Activated T-cell treated with anti-CD3 and anti-CD28 coated beads, Interleukin-2, amount 50 U/mL, for 72 hours (primary cell): ENCODE results near the gene SYT17. TPM values are rescaled to one million over a fixed set of nuclear protein-coding genes. Genes with fewer than 3 reads are reported as not detected.

Source experiments
- ATAC-seq, 2 donors: fragments of 150-1000 bp; cut with Tn5 transposase; replicated peaks in 1 of 2; 2 replicates each; pipeline ENCODE4 v1.10.0; 2021; ENCODE audit warnings: moderate library complexity in 2 of 2, mild to moderate bottlenecking in 1 of 2
- DNase-seq, 2 donors: peaks; one replicate each; pipeline ENCODE4 v3.0.0; 2021 to 2022; ENCODE audit warnings: mixed read lengths in 1 of 2
- H3K27ac Mint-ChIP-seq: one replicate; pipeline ENCODE4 v1.8.0; 2022; ENCODE audit warnings: mild to moderate bottlenecking, moderate library complexity, mixed read lengths
- H3K27me3 Mint-ChIP-seq: one replicate; pipeline ENCODE4 v1.8.0; 2022; ENCODE audit warnings: low read depth, mixed read lengths
- H3K36me3 Mint-ChIP-seq, 2 donors: one replicate each; pipeline ENCODE4 v1.8.0; 2022; ENCODE audit warnings: mixed read lengths in 2 of 2, mild to moderate bottlenecking in 1 of 2; ENCODE audit not compliant: insufficient read depth in 2 of 2
- H3K4me1 Mint-ChIP-seq: one replicate; pipeline ENCODE4 v1.8.0; 2022; ENCODE audit warnings: low read depth, mixed read lengths
- H3K4me3 Mint-ChIP-seq, 2 donors: one replicate each; pipeline ENCODE4 v1.8.0; 2022; ENCODE audit warnings: mild to moderate bottlenecking in 2 of 2, mixed read lengths in 2 of 2, moderate library complexity in 2 of 2
- H3K9me3 Mint-ChIP-seq, 2 donors: one replicate each; pipeline ENCODE4 v1.8.0; 2022; ENCODE audit warnings: mixed read lengths in 2 of 2
- total RNA-seq, 2 donors: library from RNA; stranded (reverse); gene quantifications; one replicate each; pipeline ENCODE4 v1.2.3, GENCODE V29; 2022

The SYT17 gene
- total RNA-seq, 2 donors from 2014 or later = 0.36 to 0.39 TPM

DNA sequence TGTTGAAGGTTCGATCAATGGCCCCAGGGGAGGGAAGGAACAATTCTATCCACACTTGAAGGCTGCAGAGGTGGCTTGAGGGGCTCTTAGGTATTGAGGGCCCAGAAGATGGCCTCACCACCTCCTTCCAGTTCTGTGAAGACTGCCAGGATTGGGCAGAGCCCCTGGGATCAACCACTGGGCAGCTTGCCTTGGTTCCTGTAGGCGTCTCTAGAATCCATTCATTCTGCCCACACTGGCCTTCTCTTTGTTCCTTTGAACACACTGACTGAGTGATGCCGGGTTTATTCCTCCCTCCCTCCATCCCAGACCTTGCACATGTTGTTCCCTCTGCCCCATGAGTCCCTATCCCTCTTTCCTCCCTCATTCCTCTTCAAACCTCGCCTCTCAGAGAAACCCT lies 50.5 kb downstream of the SYT17 start:
- Mint-ChIP-seq H3K27me3 (no peaks in the 10 kb centered on the region), H3K4me3 (no peak overlapping the region), H3K9me3 (peaks cover 0 to 2% of the 10 kb centered on the region in 2 donors), H3K4me1 (no peaks in the 10 kb centered on the region), H3K36me3 (peaks cover 0 to 2% of the 10 kb centered on the region in 2 donors), H3K27ac (no peak overlapping the region)
- ATAC-seq = no peak
- DNase-seq = no peak

DNA sequence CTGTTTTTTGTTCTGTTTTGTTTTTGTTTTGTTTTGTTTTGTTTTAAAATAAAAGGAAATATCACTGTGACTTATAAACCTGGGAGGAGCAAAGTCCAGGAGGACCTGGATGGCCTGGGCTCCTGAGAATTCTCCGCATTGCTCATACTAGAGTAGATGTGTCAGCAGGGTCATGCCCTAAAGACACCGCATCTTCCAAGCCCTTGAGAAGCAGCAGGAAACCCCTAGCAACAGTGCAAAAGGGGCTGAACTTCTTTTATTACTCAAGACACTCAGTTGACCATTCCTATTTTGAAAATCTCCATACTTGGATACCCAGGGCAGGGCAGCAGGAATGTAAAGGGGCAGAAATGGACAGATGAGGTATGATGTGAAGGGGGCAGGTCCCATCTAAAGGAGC lies 51.8 kb downstream of the SYT17 start:
- DNase-seq = no peak
- peaks cover 2 to 6% of the 10 kb centered on the region in 2 donors for H3K36me3 Mint-ChIP-seq
- H3K9me3 Mint-ChIP-seq = peaks cover 5 to 6% of the 10 kb centered on the region in 2 donors
- H3K27me3 Mint-ChIP-seq = peaks cover 6% of the 10 kb centered on the region
- no peak for ATAC-seq
- no peak overlapping the region for H3K27ac Mint-ChIP-seq
- no peaks in the 10 kb centered on the region for H3K4me1 Mint-ChIP-seq
- no peak overlapping the region for H3K4me3 Mint-ChIP-seq

DNA sequence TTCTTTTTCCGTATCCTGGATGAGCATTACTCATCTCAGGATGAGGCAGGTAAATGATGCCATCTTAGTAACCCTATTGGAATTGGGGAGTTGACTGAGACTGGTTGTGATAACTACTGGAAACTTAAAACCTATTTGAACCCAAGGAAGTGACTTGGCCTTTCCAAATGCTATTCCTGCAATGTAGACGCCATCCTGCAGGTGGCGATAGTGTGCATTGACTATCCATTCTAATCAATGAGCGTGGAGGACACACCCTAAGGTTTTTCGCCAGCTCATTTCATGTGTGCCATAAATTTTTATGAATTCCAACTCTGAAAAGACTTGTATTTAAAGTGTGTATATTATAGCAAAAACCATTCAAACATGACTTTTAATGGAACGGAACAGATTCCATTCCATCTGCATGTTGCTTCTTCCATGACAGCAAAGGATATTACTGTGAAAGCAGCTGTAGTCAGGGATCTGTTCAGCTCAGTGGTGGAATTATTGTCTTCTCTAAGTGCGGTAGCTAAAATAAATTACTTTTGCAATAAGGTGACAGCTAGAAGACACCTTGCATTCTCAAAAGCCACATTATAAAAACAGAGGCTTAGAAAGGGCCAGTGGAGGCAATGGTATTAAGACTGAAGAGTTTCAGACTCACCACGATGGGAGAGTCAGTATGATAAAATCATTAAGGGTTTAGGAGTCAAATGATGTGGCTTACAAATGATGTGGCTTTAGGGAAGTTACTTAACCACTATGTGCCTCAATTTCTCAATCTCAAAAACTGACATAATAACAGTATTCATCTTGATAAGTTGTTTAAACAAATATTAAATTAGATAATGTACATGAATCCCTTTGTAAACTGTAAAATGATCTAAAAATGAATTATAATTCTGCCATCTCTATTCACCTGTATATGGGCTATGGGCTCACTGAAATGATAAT lies 55.5 kb downstream of the SYT17 start:
- no peak for ATAC-seq
- Mint-ChIP-seq H3K36me3 (peaks cover 3 to 6% of the 10 kb centered on the region in 2 donors), H3K4me3 (no peak overlapping the region), H3K27me3 (peaks cover 6% of the 10 kb centered on the region), H3K27ac (no peak overlapping the region), H3K4me1 (no peaks in the 10 kb centered on the region), H3K9me3 (peaks cover 5 to 9% of the 10 kb centered on the region in 2 donors)
- DNase-seq = peak; percentile 37 to 42

DNA sequence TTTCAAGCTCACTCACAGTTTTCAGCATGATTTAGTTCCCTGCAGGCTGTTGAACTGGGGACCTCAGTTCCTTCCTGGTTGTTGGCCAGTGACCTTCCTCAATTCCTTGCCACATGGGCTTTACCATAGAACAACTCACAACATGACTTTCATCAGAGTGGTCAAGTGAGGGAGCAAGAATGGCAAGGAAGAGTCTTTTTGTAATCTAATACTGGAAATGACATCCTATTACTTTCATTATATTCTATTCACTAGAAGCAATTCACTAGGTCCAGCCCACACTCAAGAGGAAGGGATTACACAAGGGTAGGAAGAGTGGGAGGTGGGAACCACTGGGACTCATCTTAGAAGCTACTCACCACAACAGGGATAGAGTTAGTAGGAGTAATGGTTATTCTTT lies 57.6 kb downstream of the SYT17 start:
- Mint-ChIP-seq H3K27me3 (peaks cover 6% of the 10 kb centered on the region), H3K4me1 (no peaks in the 10 kb centered on the region), H3K27ac (no peak overlapping the region), H3K9me3 (peaks cover 5 to 7% of the 10 kb centered on the region in 2 donors), H3K36me3 (peaks cover 3% of the 10 kb centered on the region in 2 donors), H3K4me3 (no peak overlapping the region)
- DNase-seq (no peak), ATAC-seq (no peak)

DNA sequence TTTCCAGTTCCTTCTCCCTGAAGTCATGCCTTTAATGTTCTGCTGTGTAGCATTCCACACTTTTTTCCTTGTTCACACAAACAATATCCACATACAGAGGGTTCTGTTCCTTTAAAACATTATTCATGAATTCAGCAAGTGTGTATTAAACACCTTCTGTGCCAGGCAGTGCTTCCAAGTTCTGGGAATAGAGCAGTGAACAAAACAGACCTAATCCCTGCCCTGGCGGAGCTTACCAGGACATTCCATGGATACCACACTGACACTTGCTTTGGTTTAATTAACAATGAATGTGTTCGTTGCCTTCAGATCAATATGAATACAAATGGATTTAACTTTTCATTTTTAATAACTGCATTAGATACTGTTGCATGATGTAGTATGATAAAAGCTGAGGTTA lies 59.6 kb downstream of the SYT17 start:
- no peaks in the 10 kb centered on the region for H3K4me1 Mint-ChIP-seq
- peaks cover 3% of the 10 kb centered on the region in 2 donors for H3K36me3 Mint-ChIP-seq
- peaks cover 6 to 7% of the 10 kb centered on the region in 2 donors for H3K9me3 Mint-ChIP-seq
- ATAC-seq (no peak), DNase-seq (no peak)
- no peak overlapping the region for H3K4me3 Mint-ChIP-seq
- peaks cover 6% of the 10 kb centered on the region for H3K27me3 Mint-ChIP-seq
- no peak overlapping the region for H3K27ac Mint-ChIP-seq

DNA sequence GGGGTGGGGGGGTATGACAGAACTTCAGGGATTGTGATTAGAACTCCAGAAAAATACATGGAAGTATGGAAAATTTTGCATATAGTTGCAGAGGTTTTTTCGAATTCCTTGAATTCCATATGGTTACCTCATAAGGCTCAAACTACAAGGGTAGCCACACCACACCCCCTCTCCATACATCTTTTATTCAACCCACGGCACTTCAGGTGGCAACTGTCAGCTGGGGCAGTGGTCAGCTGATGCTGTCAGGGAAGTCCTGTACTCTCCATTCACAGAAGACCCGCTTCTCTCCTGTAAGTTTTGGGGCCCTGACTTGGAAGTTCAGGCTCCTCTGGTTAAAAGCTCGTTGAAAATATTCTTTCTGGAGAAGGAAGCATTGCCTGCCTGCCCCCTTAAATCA lies 60.0 kb downstream of the SYT17 start:
- ATAC-seq (no peak), DNase-seq (no peak)
- Mint-ChIP-seq H3K9me3 (peaks cover 6 to 7% of the 10 kb centered on the region in 2 donors), H3K4me1 (no peaks in the 10 kb centered on the region), H3K27ac (no peak overlapping the region), H3K4me3 (no peak overlapping the region), H3K27me3 (peaks cover 6% of the 10 kb centered on the region), H3K36me3 (peaks cover 3% of the 10 kb centered on the region in 2 donors)

DNA sequence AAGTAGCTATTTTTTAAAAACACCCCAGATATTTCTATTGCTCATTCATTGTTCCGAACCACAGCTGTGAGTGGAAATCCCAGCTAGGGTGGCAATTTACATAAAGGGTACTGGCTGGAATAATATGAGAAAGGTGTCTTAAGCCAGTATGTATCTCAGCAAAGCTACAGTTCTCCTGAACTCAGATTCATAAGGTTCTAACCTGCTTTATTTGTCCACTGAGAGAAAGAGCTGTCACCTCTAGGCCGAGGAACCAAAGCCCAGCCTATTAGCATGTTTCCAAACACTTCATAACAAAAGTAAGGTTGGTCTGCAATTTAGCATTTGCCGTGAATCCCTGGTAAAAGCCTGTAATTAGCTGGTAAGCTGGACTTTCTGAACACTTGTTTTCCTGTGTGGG lies 60.5 kb downstream of the SYT17 start:
- DNase-seq (no peak), ATAC-seq (no peak)
- no peak overlapping the region for H3K27ac Mint-ChIP-seq
- H3K27me3 Mint-ChIP-seq = peaks cover 6% of the 10 kb centered on the region
- no peaks in the 10 kb centered on the region for H3K4me1 Mint-ChIP-seq
- H3K36me3 Mint-ChIP-seq = peaks cover 3% of the 10 kb centered on the region in 2 donors
- H3K9me3 Mint-ChIP-seq = peaks cover 6 to 7% of the 10 kb centered on the region in 2 donors
- H3K4me3 Mint-ChIP-seq = no peak overlapping the region

DNA sequence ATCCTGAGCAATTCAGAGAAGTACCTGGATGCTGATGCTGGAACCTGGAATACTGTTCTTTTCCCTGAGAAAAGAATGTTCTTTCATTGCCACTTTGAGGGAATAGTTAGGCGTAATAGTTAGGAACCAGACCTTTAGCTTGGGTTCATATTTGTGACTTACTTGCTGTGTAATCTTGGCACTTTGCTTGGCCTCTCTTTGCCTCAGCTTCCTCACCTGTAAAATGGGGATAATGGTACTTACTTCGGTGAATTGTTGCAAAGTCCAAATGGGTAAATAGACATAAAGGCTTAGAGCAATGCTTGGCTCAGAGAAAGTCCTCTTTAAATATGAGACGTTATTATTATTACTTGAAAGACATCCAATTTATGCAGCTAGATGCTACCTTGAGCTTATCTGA lies 62.5 kb downstream of the SYT17 start:
- DNase-seq (no peak), ATAC-seq (no peak)
- Mint-ChIP-seq H3K27ac (no peak overlapping the region), H3K36me3 (peaks cover 0 to 4% of the 10 kb centered on the region in 2 donors), H3K27me3 (no peaks in the 10 kb centered on the region), H3K4me3 (no peak overlapping the region), H3K9me3 (peaks cover 6 to 7% of the 10 kb centered on the region in 2 donors), H3K4me1 (no peaks in the 10 kb centered on the region)

DNA sequence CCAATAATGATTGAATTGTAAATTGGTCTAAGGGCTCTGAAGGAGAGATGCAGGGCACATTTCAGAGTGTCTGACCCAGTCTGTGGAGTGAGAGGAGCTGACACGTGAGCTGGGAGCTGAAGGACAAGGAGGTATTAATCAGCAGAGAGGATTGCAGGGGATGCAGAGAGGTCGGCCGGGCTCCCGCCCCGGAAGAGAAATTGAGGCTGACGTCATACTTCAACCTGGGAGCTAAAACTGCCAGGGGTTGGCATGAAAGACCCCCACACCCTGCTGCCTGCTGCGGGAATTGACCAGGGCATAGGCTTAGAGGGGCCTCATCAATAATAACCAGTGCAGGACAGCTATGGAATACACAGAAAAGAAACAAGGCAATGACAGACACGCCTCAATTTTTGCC lies 63.8 kb downstream of the SYT17 start:
- Mint-ChIP-seq H3K27me3 (no peaks in the 10 kb centered on the region), H3K27ac (no peak overlapping the region), H3K4me3 (no peak overlapping the region), H3K4me1 (no peaks in the 10 kb centered on the region), H3K36me3 (peaks cover 0 to 3% of the 10 kb centered on the region in 2 donors), H3K9me3 (peaks cover 8 to 9% of the 10 kb centered on the region in 2 donors)
- DNase-seq = no peak
- ATAC-seq = no peak

DNA sequence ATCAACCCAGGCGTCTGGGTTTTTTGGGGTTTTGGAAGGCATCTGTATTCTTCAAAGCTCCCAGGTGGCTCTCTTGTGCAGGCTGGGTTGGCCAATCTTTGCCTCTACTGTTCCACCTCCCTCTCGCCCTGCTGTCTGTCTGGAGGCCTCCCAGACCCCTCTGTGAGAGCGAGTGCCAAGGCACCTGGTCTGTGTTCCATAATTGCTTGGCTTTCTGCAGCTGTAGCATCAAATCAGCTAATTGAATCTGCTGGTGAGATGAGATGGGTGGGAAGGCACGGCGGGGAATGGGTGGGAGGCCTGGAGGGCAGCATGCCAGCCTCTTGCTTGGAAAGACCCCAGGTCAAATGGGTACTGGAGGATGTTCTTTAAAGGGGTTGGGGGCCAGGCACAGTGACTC lies 64.9 kb downstream of the SYT17 start:
- Mint-ChIP-seq H3K4me3 (no peak overlapping the region), H3K36me3 (peaks cover 0 to 3% of the 10 kb centered on the region in 2 donors), H3K27ac (no peak overlapping the region), H3K27me3 (no peaks in the 10 kb centered on the region), H3K9me3 (peaks cover 9 to 11% of the 10 kb centered on the region in 2 donors), H3K4me1 (no peaks in the 10 kb centered on the region)
- ATAC-seq = no peak
- no peak for DNase-seq

DNA sequence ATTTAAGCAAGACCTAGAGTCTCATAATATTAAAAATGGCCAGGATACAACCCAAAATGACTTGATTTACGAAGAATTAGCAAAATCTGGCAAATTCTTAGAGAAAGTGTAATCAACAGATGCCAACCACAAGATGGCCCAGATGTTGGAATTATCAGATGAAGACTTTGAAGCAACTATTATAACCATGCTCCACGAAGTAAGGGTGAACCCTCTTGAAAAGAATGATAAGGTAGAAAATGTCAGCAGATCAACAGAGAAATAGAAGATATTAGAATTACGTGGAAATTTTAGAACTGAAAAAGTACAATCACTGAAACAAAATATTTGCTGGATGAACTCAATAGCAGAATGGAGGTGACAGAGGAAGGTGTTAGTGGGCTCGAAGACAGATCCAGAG lies 67.4 kb downstream of the SYT17 start:
- DNase-seq = no peak
- no peaks in the 10 kb centered on the region for H3K27me3 Mint-ChIP-seq
- peaks cover 0 to 3% of the 10 kb centered on the region in 2 donors for H3K36me3 Mint-ChIP-seq
- no peak for ATAC-seq
- H3K4me1 Mint-ChIP-seq = no peaks in the 10 kb centered on the region
- no peak overlapping the region for H3K27ac Mint-ChIP-seq
- no peak overlapping the region for H3K4me3 Mint-ChIP-seq
- H3K9me3 Mint-ChIP-seq = peaks cover 9 to 11% of the 10 kb centered on the region in 2 donors

DNA sequence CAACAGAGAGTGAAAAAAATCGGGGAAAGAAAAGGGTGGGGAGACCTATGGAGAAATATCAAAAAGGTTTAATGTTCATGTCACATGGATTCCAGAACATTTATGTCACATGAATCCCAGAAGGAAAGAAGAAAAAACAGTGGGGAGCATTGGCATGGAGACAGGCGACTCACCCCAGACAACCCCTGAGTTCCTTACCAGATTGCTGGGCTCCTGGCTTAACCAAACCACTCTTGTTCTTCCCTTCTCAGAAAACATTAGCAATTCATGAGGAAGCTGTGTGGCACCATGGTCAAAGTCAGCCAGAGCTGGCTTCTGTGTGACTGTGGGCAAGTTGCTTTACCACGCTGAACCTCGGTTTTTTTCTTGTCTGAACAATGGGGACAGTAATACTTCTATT lies 67.8 kb downstream of the SYT17 start:
- Mint-ChIP-seq H3K4me1 (no peaks in the 10 kb centered on the region), H3K4me3 (no peak overlapping the region), H3K27ac (no peak overlapping the region), H3K9me3 (peaks cover 9 to 11% of the 10 kb centered on the region in 2 donors), H3K27me3 (no peaks in the 10 kb centered on the region), H3K36me3 (peaks cover 0 to 3% of the 10 kb centered on the region in 2 donors)
- DNase-seq (no peak), ATAC-seq (no peak)

DNA sequence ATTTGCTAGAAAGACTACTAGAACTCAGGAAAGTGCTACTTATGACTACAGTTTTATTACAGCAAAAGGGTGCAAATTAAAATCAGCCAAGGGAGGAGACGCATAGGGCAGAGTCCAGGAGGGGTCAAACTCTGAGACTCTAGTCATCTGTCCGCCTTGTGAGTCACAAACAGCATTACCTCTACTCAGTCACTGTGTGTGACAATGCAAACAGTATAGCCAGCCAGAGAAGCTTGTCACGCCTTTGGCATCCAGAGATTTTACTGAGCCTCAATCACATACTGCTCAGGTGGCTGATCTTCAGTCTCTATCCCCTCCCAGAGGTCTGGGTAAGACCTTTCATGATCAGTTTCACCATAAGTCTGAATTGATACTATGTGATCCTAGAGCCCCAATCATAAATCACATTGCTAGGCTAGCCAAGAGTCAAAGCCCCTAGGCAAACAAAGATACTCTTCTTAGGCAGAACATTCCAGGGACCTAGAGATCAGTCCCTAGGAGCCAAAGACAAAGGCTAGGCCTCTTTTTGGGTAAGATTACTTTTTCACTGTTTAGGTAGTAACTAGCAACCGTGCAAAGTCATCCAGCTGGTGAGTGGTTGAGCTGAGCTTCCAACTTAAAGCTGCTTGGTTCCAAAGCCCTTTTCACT lies 68.6 kb downstream of the SYT17 start:
- Mint-ChIP-seq H3K4me3 (no peak overlapping the region), H3K9me3 (peaks cover 8 to 11% of the 10 kb centered on the region in 2 donors), H3K36me3 (peaks cover 0 to 3% of the 10 kb centered on the region in 2 donors), H3K27me3 (peaks cover under 1% of the 10 kb centered on the region), H3K27ac (no peak overlapping the region), H3K4me1 (no peaks in the 10 kb centered on the region)
- DNase-seq (no peak), ATAC-seq (no peak)
